HG03175 (cell line): Measurements from ENCODE around the gene TXNDC12.
"Not testable (repeated sequence)": the region's sequence is repeated elsewhere in the genome, so short reads cannot be mapped to it uniquely, and the experiment has no call there.

Source experiments
- ATAC-seq: cut with Tn5 transposase; IDR thresholded peaks from one replicate; pipeline ENCODE4 v1.9.1; 2021; ENCODE audit warnings: mild to moderate bottlenecking, moderate library complexity; ENCODE audit not compliant: unreplicated experiment

TXNDC12 gene

GRCh38 chr1:52055066-52055865, at the start of gene TXNDC12:
Gene TXNDC12, minus strand, starts transcription at chr1:52055191. Its CDS starts 95 bp downstream, at chr1:52055096.
- peak; percentile 20 for ATAC-seq

DNA sequence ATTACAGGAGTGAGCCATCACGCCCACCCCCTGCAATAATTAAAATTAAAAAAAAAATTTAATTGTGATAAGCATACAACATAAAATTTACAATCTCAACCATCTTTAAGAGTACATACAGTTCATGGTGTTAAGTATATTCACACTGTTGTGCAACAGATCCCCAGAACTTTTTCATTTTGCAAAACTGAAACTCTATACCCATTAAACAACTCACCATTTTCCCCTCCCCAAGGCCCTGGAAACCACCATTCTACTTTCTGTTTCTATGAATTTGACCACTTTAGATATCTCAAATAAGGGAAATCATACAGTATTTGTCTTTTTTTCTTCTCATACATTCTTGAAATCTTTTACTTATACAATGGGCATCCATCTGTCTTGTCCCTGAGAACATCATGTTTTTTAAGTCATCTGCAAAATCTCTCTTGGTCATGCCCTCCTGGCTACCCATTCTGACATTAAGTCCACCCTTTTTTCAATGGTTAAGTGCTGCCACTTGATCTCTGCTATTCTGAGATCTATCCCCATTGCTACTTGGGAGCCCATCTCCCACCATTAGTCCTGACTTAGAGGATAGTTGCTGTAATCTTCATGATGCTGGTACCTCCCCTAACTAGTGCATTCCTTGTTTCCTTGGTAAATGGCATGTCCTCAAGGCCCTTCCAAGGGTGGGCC, 47.5 kb upstream of the TXNDC12 start:
- peak; percentile 61 for ATAC-seq

GRCh38 chr1:52098139-52098871, 43.3 kb upstream of the TXNDC12 start:
- ATAC-seq = no peak

- no peak for ATAC-seq
These were observed 41.2 kb upstream of the TXNDC12 start for GRCh38 chr1:52096216-52096615.

GRCh38 chr1:52094300-52094699, 39.3 kb upstream of the TXNDC12 start:
- not testable (repeated sequence) for ATAC-seq

DNA sequence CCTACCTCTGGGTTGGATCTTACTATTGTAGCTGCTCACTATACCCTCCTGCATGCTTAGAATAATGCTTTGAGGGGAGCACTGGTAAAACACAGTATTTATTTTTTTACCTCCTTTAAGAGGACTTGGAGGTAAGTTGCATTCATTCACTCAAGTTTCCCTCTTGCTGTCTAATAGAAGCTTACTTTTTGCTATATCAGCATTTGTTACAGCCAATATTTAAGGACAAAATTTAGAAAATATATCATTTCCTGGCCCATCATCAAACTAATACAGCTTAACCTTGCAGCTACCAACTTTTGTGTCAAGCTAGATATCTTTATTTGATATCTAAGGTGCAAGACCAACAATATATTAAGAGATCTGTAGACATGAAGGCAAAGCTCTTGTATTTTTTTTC, 32.9 kb upstream of the TXNDC12 start:
- ATAC-seq = not testable (repeated sequence)

GRCh38 chr1:52080014-52080415, 25.0 kb upstream of the TXNDC12 start:
- ATAC-seq = no peak

- ATAC-seq = not testable (repeated sequence)
These were observed 22.3 kb upstream of the TXNDC12 start for GRCh38 chr1:52077277-52077676.

DNA sequence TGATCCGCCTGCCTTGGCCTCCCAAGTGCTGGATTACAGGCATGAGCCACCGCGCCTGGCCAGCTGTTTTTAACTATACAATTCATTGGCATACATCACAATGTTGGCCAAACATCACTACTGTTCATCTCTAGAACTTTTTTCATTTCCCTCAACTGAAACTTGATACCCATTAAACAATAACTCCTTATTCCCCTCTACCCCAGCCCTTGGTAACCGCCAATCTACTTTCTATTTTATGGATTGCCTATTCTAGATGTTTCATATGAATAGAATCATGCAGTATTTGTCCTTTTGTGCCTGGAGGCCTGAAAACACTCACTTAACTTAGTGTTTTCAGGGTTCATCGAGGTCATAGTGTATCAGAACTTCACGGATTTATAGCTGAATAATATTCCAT, 17.3 kb upstream of the TXNDC12 start:
- no peak for ATAC-seq

DNA sequence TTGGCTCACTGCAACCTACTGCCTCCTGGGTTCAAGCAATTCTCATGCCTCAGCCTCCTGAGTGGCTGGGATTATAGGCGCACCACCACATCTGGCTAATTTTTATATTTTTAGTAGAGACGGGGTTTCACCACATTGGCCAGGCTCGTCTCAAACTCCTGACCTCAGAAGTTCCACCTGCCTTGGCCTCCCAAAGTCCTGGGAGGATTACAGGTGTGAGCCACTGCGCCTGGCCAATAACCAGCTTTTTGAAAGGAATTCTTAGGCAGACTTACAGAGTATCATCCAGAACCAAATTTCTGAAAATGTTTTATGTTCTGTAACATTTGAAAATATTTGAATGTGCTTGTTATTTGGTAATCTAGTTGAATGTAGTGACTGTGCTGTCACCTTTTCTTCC, 15.7 kb upstream of the TXNDC12 start:
- no peak for ATAC-seq

DNA sequence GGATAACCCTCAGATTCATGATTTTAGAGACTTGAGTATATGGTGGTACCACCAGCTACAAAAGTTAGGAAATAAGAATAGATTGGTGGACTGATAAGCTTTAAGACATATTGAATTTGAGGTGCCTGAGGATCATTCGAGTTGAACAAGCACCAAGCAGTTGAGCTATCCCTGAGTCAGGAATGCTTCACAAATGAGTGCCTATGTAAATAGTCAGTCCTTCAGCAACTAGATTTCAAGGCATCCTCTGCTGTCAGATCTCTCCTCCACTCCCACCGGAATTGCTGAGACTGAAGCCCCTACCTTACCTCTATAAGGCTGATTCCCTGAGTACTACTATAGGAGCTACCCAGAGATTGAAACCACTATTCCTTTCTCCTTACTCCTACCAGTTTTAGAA, 8.2 kb upstream of the TXNDC12 start:
- no peak for ATAC-seq

DNA sequence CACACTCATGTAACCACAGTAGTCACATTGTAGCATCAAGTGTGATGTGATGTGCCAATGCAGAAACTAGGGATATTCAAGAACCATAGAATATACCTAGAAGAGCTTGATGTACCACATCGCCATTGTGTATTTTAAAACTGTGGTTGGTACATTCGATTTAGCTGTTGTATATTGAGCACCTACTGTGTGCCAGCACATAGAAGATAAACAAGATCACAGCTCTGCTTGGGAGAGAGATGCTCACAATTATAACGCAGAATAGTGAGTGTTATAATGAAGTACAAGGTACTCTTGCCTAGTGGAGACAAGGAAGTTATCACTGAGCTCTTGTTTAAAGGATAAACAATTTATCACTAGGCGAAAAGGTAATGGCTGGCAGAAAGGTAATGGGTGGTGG, 5.8 kb upstream of the TXNDC12 start:
- no peak for ATAC-seq

- ATAC-seq = no peak
These were observed 4.9 kb upstream of the TXNDC12 start for GRCh38 chr1:52059888-52060287.

- ATAC-seq = no peak
These were observed 4.3 kb upstream of the TXNDC12 start for GRCh38 chr1:52059321-52059720.

GRCh38 chr1:52057876-52058415, 3.0 kb upstream of the TXNDC12 start:
- ATAC-seq = no peak

DNA sequence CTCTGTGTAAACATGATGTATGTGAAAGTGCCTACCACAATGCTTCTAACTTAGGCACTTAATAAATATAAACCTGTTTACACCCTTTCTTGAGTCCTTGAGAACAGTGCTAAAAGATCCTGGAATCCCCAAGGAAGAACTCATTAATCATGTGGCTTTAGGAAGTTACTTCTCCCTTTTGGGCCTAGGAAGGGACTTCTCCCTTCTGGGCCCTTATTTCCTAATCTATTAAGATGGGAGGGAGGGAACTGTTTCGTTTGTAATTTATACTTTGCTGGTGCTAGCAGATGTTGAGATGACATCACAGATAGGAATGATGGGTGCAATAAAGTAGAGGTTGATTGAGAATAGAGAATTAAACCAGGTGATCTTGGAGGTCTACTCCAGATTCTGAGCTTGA, 2.3 kb upstream of the TXNDC12 start:
- ATAC-seq = no peak

DNA sequence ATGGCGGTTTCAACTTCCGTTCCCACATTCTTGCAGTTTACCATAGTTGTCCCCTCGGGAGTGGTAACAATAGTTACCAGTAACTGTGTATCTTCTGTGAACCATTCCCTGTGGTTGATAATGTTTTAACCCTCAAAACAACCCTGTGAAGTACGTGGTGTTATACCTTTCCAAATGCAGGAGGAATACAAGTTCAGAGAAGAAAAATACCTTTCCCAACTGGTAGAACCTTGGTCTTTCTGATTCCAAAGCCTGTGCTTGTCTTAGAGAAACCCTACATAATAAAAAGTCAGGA, 1.9 kb upstream of the TXNDC12 start:
- ATAC-seq = no peak

DNA sequence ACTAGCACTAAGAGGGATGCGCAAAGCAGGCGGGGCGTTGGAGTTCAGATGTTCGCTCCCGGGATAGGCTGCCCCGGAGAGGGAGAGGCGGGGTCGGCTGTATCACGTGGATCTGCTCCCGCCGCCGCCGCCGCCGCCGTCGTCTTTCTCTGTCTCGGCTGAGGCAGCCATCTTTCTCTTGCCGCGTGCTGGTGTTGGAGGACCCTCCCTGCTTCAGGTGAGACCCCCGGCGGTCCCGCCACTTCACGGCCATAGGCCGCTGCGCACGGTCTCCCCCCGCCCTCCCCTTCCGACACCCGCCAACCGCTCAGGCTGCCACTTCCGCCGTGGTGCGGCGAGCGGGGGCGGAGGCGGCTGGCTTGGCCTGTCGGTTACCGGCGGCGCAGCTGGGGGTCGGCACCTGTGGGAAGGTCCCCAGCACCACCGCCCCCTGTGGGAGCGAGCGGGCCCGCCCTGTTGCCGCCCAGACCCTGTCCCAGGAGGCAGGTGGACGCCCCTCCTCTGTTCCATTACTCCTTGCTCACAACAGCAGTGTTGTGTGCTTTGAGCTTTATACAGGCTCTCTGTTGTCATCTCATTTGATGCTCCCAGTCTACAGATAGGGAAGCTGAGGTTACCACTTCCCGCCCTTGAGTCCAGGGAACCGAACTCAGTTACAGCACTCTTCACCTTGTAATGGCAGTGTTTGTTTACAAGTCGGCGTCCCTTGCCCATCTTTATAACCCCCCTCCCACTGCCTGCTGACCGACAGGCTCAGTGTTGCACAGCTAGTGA, 1.4 kb upstream of the TXNDC12 start, which contains the start of gene BTF3L4:
Gene BTF3L4, plus strand, starts transcription at position 133 of the 774 bp plus-strand sequence. CDS start 3,553 bp downstream, outside the sequence.
- ATAC-seq = peak; percentile 85

GRCh38 chr1:52055866-52056162, 823 bp upstream of the TXNDC12 start:
- no peak for ATAC-seq

GRCh38 chr1:52054496-52055065, 410 bp downstream of the TXNDC12 start:
- ATAC-seq = no peak

DNA sequence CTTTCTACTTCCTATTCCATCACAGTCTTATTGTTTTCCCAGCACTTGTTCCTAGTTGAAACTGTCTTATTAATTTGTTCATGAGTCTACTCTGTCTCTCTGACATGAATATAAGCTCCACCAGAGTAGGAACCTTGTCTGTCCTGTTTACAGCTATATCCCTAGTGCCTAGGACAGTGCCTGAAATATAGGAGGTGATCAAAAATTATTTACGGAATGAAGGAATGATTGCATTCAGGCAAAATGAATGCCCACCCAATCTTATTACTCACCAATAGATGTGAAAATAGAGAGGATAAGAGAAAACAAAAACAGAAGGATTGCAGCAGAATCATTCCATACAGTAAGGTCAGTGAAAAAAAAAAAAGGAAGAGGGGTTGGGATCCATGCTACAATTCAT, 1.1 kb downstream of the TXNDC12 start:
- no peak for ATAC-seq
